HG02973 (cell line): ENCODE data around the gene NINJ2.

Experiments
- ATAC-seq: cut with Tn5 transposase; IDR thresholded peaks from one replicate; pipeline ENCODE4 v1.9.1; 2021; ENCODE audit warnings: moderate library complexity; ENCODE audit not compliant: unreplicated experiment

Gene NINJ2

GRCh38 chr12:535396-535795 is 127.8 kb downstream of the NINJ2 start:
- ATAC-seq = no peak

- no peak for ATAC-seq
Measured at GRCh38 chr12:534216-534615, 129.0 kb downstream of the NINJ2 start.

GRCh38 chr12:533718-534117 is 129.5 kb downstream of the NINJ2 start:
- no peak for ATAC-seq

GRCh38 chr12:532908-533565 is 130.2 kb downstream of the NINJ2 start:
- ATAC-seq = no peak

GRCh38 chr12:531951-532585 is 131.2 kb downstream of the NINJ2 start:
- no peak for ATAC-seq

- no peak for ATAC-seq
Measured at GRCh38 chr12:530821-531220, 132.4 kb downstream of the NINJ2 start.

- ATAC-seq = no peak
Measured at GRCh38 chr12:530308-530707, 132.9 kb downstream of the NINJ2 start.

GRCh38 chr12:527729-528128 is 135.5 kb downstream of the NINJ2 start:
- ATAC-seq = no peak

- ATAC-seq = no peak
Measured at GRCh38 chr12:527241-527640, 136.0 kb downstream of the NINJ2 start.

GRCh38 chr12:526089-526488 is 137.2 kb downstream of the NINJ2 start:
- ATAC-seq = no peak

GRCh38 chr12:524167-524951 is 138.9 kb downstream of the NINJ2 start:
- ATAC-seq = no peak

- no peak for ATAC-seq
Measured at GRCh38 chr12:522692-523378, 140.4 kb downstream of the NINJ2 start.

GRCh38 chr12:520119-520518 is 143.1 kb downstream of the NINJ2 start:
- no peak for ATAC-seq

- no peak for ATAC-seq
Measured at GRCh38 chr12:517538-517937, 145.7 kb downstream of the NINJ2 start.
